Amniotic epithelial cell (primary cell): Measurements from ENCODE around the gene PCP2.

Experiments
- DNase-seq: peaks from one replicate; pipeline ENCODE4 v3.0.0-alpha.2; 2010; ENCODE audit warnings: low read depth

PCP2 gene

DNA sequence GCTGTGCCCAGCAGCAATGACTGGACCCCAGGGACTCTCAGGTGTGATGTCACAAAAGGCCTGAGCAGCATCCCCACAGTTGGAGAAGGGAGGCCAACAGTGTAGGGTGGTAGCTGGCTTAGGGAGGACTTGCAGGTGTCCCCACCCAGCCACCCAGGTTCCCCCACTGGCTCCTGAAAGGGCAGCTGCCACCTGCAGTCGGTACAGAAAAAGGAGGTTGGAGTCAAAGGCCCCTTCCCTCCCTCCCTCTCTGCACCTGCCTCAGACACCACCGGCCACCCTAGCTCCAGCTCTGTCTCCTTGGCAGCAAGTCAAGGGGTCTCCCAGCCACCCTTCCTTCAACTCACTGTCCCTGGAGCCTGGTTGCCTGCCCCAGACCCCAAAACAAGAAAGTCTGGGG is at the start of gene PCP2:
Gene PCP2 (minus strand): TSS at position 22 of the 400 bp plus-strand sequence. CDS start 262 bp downstream, outside the sequence.
- DNase-seq: no peak

DNA sequence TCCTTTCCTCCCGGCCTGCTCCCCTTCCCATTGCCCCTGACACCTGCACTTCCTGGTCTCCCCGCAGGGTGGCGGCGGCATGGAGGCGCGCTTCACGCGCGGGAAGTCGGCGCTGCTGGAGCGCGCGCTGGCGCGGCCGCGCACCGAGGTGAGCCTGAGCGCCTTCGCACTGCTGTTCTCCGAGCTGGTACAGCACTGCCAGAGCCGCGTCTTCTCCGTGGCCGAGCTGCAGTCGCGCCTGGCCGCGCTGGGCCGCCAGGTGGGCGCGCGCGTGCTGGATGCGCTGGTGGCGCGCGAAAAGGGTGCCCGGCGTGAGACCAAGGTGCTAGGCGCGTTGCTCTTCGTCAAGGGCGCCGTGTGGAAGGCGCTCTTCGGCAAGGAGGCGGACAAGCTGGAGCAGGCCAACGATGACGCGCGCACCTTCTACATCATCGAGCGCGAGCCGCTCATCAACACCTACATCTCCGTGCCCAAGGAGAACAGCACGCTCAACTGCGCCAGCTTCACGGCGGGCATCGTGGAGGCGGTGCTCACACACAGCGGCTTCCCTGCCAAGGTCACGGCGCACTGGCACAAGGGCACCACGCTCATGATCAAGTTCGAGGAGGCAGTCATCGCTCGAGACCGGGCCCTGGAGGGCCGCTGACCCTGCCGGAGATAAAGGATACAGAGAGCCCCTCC is 48.8 kb upstream of the PCP2 start:
- no peak for DNase-seq

DNA sequence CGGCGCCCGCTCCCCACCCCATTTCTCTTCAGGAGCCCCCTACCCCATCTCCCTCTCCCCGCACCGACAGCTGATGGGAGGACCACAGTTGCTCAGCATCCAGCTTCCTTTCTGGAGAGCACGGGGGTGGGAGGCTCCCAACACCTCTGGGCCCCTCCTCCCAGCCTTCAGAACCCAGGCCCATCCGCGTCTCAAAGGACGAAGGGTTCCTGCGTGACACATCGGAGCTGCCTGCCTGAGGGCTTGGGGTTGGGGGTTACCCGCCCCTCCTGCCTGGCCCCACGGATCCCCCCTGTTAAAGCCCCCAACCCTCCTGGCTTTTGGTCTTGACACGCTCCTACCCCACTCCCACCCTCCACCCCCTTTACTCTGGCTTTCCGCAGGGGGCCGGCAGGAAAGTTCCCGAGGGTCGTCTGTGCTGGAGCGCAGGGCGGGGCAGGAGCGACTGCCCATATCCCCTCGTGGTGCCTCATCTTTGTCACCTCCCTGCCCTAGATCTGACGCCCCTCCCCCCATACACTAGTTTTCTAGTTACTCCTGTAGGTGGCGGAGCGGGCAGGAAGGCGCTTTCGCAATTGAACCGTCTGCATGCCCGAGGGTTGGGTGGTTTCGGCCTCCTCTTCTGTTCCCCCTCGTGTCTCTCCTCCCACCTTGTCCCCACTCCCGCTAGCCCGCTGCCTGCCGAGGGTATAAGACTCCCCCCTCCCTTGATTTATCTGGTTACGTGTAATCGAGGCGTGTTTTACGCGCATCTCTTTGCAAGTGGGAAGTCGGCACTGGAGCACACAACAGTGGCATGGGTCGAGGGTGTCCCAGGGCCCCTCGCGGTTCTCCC is 48.0 kb upstream of the PCP2 start:
- peak; percentile 74 for DNase-seq

GRCh38 chr19:7680606-7681339 is 47.3 kb upstream of the PCP2 start, which contains the start of gene TRAPPC5:
Gene TRAPPC5 (plus strand): TSS chr19:7680833. CDS start chr19:7682254, 1,421 bp downstream.
- peak; percentile 65 for DNase-seq

DNA sequence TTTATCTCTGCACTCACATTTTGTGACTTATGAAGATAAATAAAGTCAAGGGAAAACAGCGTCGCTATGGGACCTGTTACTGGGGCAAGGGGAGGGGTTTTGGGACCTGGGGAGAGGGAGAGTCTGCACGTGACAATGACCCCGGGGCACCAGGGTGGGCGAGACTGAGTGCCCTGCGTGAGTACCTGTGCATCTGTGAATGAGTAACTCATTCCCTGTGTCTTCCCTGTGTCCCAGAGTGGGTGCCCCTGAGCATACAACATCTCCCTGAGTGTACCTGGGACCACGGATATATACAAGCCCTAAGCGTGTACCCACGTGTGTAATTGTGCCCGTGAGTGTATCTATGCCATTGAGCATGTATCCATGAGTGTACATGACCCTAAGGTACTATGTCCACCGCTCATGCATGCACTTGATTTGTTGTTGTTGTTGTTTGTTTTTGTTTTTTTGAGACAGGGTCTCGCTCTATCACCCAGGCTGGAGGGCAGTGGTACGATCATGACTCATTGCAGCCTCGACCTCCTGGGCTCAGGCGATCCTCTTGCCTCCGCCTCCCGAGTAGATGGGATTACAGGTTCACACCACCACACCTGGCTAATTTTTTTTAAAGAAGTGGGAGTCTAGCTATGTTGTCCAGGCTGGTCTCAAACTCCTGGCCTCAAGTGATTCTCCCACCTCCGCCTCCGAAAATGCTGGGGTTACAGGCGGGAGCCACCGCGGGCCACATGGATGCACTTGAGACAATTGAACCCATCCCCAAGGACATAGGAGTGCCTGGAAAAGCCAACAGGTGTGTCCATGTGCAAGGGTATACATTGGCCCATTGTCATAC is 46.5 kb upstream of the PCP2 start:
- DNase-seq: no peak

DNA sequence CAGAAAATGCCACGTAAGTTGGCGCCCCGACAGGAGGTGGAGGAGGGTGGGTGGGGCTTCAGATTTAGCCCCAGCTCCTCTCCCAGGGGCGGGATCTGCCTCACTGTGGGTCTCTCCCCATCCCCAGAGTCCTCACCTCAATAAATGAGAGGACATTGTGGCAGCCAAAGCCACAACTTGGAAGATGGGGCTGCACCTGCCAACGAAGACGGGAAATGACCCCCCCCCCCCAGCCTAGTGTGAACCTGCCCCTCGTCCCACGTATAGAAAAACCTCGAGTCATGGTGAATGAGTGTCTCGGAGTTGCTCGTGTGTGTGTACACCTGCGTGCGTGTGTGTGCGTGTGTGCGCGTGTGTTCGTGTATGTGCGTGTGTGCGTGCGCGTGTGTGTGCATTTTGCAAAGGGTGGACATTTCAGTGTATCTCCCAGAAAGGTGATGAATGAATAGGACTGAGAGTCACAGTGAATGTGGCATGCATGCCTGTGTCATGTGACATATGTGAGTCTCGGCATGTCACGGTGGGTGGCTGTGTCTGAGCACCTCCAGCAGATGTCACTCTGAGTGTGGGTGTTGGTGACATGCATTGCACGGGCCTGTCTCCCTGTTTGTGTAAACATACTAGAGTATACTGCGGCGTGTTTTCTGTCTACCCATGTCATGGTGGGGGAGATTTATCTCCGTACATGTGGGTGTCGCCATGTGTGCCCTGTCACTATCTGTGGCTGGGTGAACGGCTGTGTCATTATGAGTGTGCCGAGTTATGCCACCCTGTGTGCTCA is 45.6 kb upstream of the PCP2 start:
- DNase-seq: no peak

- DNase-seq: no peak
These were observed 44.3 kb upstream of the PCP2 start for GRCh38 chr19:7677669-7678311.

DNA sequence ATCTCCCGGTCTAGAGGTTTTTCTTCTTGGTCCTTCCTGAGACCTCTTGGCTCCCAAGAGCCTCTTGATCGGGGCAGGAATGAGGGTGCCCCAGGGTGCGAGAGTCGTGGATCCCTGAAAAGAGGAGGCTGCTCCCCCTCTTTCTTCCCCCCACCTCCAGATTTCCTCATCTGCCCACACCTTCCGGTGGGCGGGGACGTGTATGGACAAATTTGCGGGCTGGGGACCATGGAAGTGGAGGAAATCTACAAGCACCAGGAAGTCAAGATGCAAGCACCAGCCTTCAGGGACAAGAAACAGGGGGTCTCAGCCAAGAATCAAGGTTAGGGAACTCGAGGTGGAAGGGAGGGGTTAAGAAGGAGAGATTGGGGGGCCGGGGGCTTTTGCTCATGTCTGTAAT is 43.3 kb upstream of the PCP2 start, which contains the start of gene MCEMP1:
Gene MCEMP1 (plus strand): TSS at position 237 of the 400 bp plus-strand sequence. CDS start 31 bp downstream, at position 268.
- DNase-seq: no peak

DNA sequence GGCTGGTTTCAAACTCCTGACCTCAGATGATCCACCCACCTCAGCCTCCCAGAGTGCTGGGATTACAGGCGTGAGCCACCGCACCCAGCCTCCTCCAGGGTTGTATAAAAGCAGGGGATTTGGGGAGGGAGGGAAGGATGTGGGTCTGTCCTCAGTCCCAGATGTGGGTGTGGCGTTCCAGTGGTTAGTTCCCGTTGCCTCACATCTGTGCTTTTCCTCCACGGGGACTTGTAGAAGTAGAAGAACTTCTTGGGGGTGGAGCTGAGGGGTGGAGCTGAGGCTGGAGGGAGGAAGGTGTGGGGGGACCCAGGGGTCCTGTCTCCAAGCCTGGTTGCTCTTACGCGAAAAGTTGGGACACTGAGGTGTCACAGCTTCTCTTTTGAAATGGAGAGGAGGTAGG is 42.9 kb upstream of the PCP2 start:
- no peak for DNase-seq

GRCh38 chr19:7674010-7675005 is 40.8 kb upstream of the PCP2 start:
- peak; percentile 44 for DNase-seq

DNA sequence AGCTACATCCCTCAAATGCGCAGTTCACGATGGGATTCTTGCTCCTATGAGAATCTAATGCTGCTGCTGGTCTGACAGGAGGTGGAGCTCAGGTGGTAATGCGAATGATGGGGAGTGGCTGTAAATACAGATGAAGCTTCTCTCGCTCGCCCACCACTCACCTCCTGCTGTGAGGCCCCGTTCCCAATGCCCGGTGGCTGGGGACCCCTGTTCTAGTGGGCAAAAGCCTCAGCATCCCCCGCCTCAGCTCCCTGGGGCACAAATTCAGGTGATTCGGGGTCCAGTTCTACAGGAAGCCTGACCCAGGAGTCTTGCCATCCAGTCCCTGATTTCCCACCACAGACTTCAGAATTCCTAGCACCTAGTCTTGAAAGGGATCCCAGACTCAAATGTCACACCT is 39.0 kb upstream of the PCP2 start:
- DNase-seq: no peak

GRCh38 chr19:7670790-7671189 is 37.3 kb upstream of the PCP2 start:
- DNase-seq: no peak

DNA sequence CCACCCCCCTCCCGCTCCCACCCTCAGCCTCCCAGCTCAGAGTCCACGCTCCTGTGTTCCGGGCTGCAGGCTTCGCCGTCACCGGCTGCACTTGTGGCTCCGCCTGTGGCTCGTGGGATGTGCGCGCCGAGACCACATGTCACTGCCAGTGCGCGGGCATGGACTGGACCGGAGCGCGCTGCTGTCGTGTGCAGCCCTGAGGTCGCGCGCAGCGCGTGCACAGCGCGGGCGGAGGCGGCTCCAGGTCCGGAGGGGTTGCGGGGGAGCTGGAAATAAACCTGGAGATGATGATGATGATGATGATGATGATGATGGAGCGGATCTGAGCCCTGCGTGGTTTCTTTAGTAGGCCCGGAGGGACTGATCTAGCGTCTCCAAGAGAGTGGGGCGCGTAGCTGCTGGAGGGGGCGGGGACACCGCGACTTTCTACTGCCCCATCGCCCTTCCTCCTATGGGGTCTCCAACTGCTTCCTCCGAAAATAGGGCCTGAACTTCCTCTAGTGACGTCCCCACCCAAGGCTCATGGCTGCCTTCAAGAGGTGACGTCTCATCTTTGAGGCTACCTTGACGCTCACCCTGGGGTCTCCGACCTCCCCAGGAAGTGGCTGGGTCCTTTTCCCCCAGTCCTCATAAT is 36.7 kb upstream of the PCP2 start:
- no peak for DNase-seq

DNA sequence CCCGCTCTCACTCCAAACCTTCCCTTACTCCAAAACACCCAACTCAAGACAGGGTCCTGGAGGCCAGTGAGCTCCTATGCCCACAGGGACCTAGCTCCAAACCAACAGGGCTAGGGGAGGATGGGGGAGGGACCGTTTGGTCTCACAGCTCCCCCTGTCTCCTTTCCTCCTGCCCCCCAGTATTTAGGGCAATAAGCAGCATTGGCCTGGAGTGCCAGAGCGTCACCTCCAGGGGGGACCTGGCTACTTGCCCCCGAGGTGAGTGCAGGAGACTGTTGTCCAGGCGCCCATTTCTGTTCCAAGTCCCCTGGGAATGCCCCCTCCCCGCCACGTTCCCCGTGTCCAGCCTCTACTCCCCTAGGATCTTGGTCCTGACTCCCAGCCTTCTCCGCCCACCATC is 36.1 kb upstream of the PCP2 start:
- DNase-seq: no peak

DNA sequence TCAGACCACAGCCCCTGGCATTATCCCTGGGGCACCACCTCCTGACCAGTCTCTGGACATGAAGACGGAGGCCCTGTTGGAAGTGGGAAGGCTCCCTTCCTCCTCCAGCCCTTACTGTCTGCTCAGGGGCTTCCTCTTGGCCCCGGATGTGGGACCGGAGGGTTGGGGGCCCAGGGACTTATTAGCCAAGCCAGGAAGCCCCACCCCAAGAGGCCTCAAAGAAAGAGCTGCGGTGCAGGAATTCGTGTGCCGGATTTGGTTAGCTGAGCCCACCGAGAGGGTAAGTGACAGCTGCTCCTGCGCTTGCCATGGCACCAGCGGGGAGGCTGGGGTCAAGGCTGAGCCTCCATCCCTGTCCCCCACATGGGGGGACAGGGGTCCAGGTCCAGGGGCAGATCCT is 35.3 kb upstream of the PCP2 start, which contains the start of gene RETN:
Gene RETN (plus strand): TSS at position 208 of the 400 bp plus-strand sequence. CDS start 278 bp downstream, outside the sequence.
- DNase-seq: no peak

DNA sequence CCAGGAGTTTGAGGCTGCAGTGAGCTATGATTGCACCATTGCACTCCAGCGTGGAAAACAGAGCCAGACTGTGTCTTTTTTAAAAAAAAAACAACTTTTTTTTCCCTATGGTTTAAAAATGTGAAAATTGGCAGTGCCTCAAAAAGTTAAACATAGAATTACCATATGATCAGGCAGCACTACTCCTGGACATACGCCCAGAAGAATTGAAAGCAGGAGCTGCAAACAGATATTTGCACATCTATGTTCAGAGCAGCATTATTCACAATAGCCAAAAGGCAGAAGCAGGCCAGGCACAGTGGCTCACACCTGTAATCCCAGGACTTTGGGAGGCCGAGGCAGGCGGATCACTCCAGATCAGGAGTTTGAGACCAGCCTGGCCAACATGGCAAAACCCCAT is 31.6 kb upstream of the PCP2 start:
- DNase-seq: no peak

GRCh38 chr19:7663706-7664105 is 30.2 kb upstream of the PCP2 start:
- no peak for DNase-seq

- DNase-seq: no peak
These were observed 29.1 kb upstream of the PCP2 start for GRCh38 chr19:7662657-7663056.
